T-helper 2 cell treated with Interferon-gamma antibody and Interleukin-4, amounts not matched to agents 5 μg/mL and 100 μg/mL, for 36 hours (primary cell): ENCODE results near the gene MRPS10.

Experiments
- DNase-seq: peaks from one replicate; pipeline ENCODE4 v3.0.0; 2021; ENCODE audit warnings: low spot score
- H3K27ac Mint-ChIP-seq: one replicate; pipeline ENCODE4 v1.8.0; 2021; ENCODE audit warnings: mild to moderate bottlenecking, mixed read lengths
- H3K27me3 Mint-ChIP-seq: one replicate; pipeline ENCODE4 v1.8.0; 2021; ENCODE audit warnings: low read depth, mixed read lengths
- H3K36me3 Mint-ChIP-seq: one replicate; pipeline ENCODE4 v1.8.0; 2021; ENCODE audit warnings: low read depth, mixed read lengths
- H3K4me1 Mint-ChIP-seq: one replicate; pipeline ENCODE4 v1.8.0; 2021; ENCODE audit warnings: low read depth, mixed read lengths
- H3K4me3 Mint-ChIP-seq: one replicate; pipeline ENCODE4 v1.8.0; 2022; ENCODE audit warnings: mild to moderate bottlenecking, moderate library complexity, mixed read lengths
- H3K9me3 Mint-ChIP-seq: one replicate; pipeline ENCODE4 v1.8.0; 2021; ENCODE audit warnings: mixed read lengths

Gene MRPS10

DNA sequence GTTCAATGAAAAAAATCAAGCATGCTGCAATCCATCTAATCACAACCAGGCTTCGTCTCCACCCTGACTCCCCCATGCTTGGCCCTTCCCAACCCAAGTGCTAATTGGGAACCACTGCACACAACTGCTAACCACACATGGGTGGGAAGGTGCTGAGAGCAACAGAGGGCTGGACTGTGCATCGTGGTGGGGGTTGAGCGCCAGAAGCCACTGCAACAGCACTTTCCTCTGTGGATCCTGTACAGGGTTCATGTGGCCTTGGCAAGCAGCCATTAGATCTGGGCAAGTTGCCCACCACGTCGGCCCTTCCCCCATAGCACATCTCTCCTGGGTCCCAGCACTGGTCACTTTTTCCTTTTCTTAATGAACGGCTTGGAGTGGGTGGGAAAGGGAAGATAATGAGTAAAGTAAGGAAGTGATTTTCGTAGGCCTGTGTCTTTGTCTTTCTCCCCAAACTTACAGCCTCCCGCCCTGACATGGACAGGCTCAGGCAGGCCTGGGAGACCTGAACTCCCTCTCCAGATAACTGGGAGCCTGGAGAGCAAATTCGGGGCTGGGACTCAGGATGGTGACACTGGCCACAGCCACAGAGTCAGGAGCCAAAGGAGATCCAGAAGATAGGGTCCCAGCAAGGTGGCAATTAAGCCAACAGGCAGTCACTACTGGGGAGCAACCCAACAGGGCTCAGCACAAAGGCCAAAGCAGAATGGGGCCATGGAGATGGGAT is 34.4 kb upstream of the MRPS10 start:
- Mint-ChIP-seq H3K4me3 (no peak overlapping the region), H3K27me3 (no peaks in the 10 kb centered on the region), H3K27ac (peak overlapping the region; percentile 10), H3K4me1 (no peaks in the 10 kb centered on the region), H3K9me3 (no peaks in the 10 kb centered on the region), H3K36me3 (peaks cover 35% of the 10 kb centered on the region)
- no peak for DNase-seq

DNA sequence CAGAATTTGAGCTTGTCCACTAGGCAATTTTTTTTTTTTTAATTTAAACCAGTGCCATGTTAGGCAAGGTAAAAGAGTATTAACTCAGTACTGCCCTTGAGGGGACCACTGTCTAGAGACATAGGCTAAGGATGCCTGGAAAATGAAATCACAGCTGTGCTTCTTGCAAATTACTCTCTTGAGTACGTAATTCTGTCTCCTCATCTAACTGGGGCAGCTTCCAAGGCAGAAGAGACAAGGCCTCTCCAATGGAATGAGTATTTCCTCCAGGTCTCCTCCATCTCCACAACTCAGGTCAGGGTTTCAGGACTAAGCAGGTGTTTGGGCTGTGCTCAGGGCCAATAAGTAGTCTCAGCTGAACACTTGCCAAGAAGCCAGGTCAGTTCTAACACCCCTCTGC is 33.8 kb upstream of the MRPS10 start:
- no peak overlapping the region for H3K27ac Mint-ChIP-seq
- H3K9me3 Mint-ChIP-seq: no peaks in the 10 kb centered on the region
- H3K27me3 Mint-ChIP-seq: no peaks in the 10 kb centered on the region
- peaks cover 33% of the 10 kb centered on the region for H3K36me3 Mint-ChIP-seq
- no peaks in the 10 kb centered on the region for H3K4me1 Mint-ChIP-seq
- no peak overlapping the region for H3K4me3 Mint-ChIP-seq
- no peak for DNase-seq

DNA sequence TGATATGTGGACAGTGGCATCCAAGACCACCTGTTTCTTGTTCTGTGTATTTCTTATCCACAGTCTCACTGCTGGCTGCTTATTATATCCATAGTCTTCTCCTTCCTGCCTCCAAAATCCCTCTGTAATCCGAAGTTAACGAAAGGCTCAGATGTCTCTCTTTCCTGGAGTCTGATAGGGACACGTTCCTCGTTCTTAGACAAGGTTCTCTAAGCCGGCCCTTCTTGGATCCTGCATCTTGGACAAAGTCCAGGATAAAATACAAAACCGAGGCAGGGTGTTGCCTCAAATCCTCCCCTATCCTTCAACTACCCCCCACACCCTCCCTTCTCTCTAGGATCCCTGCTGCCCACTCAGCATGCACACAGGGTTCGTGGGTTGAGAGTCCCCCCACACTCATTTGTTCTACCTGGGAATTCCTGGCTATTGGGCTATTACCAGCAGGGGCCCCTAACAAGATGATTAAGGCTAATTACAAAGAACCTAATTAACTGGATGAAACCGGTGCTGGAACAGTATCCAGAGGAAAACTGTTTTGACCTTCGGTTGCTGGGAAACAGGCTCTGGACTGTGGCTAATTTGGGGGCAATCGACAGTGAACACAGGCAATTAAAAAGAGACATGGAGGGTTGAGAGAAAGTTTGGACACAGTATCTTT is 32.7 kb upstream of the MRPS10 start:
- Mint-ChIP-seq H3K4me1 (no peaks in the 10 kb centered on the region), H3K27me3 (no peaks in the 10 kb centered on the region), H3K36me3 (peaks cover 28% of the 10 kb centered on the region), H3K4me3 (no peak overlapping the region), H3K9me3 (no peaks in the 10 kb centered on the region), H3K27ac (no peak overlapping the region)
- DNase-seq: no peak

DNA sequence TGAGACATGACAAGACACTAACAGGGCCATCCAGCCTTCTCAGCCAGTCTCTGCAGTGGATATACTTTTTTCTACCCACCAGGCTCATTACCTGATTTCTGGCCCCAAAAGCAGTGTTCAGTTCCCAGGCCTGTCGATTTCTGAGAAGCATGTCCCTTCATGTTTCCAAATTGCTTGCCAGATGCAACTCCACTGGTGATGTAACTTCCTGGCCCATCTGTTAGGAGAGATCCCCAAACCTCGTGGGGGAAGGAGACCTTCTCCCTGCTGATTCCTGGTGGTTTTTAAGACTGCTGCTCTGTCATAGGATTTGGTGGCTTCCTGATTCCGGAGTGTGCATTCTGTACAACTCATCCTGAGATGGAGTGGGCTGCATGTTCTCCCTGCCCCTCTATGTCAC is 31.6 kb upstream of the MRPS10 start:
- no peaks in the 10 kb centered on the region for H3K9me3 Mint-ChIP-seq
- peaks cover 24% of the 10 kb centered on the region for H3K36me3 Mint-ChIP-seq
- no peak overlapping the region for H3K4me3 Mint-ChIP-seq
- no peaks in the 10 kb centered on the region for H3K4me1 Mint-ChIP-seq
- H3K27me3 Mint-ChIP-seq: no peaks in the 10 kb centered on the region
- no peak for DNase-seq
- peak overlapping the region; percentile 35 for H3K27ac Mint-ChIP-seq

DNA sequence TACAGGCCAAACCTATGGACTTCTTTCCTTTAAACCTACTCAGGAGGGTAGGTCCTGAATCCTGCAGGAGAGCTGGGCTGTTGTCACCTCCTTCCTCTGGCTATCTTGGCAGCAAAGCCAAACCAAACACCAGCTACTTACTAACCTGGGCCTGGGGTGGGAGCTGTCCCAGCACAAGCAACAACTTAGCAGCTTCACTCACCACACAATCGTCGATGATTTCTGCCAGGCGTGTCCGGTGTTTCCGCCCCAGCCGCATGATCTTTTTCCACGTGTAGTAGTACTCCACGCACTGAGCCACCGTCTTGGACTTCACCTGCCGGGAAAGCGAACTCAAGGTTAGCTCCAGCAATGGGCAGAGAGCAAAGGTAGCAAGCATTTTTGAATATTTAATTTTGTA is 25.4 kb upstream of the MRPS10 start:
- Mint-ChIP-seq H3K36me3 (peaks cover 28% of the 10 kb centered on the region), H3K9me3 (no peaks in the 10 kb centered on the region)

DNA sequence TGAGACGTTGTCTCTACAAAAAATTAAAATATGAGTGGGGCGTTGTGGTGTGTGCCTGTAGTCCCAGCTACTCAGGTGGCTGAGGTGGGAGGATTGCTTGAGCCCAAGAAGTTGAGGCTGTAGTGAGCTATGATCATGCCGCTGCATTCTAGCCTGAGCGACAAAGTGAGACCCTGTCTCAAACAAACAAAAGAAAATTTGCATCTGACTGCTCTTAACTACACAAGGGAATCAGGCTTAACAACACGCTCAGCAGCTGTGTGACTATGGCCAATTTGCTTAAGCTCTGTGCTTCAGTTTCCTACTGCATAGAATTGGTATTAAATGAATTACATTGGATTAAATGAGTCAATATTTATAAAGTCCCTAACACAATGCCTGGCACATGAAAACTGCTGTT is 24.3 kb upstream of the MRPS10 start:
- Mint-ChIP-seq H3K36me3 (peaks cover 31% of the 10 kb centered on the region), H3K27ac (no peak overlapping the region), H3K9me3 (no peaks in the 10 kb centered on the region), H3K4me1 (no peaks in the 10 kb centered on the region), H3K27me3 (no peaks in the 10 kb centered on the region), H3K4me3 (no peak overlapping the region)
- DNase-seq: no peak

More for the DNA sequence above, 25.4 kb upstream of the MRPS10 start:
- no peak overlapping the region for H3K27ac Mint-ChIP-seq
- H3K4me3 Mint-ChIP-seq: no peak overlapping the region
- H3K4me1 Mint-ChIP-seq: no peaks in the 10 kb centered on the region
- H3K27me3 Mint-ChIP-seq: no peaks in the 10 kb centered on the region
- no peak for DNase-seq

DNA sequence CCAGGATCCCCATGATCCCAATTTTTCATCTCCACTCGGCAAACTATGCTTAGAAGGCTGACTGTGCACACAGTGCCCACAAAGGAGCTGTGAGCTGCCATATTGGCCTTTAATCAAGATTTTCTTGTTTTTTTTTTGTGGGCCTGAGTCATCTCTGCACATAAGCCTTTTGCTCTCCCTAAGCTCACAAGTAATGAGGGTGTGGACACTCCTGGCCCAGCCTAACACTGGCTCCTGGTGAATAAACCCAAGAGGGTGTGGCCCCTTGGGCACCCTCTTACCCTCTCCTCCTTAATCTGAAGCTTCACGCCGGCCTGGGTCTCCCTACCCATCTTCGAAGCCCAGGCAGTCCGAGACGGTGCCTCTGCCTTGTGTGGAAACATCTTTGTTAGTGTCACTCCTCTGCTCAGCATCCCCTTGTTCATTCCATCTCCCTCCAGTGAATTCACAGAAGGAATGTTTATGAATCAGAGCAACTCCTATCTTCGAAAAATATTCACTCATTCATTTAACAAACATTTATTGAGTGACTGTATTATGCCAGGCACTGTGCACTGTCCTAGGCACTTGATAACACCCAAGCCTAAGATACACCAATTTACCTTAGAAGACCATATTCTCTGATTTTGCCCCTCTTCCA is 22.2 kb upstream of the MRPS10 start:
- Mint-ChIP-seq H3K4me1 (no peaks in the 10 kb centered on the region), H3K9me3 (no peaks in the 10 kb centered on the region), H3K36me3 (peaks cover 34% of the 10 kb centered on the region), H3K27me3 (no peaks in the 10 kb centered on the region), H3K27ac (no peak overlapping the region), H3K4me3 (no peak overlapping the region)
- DNase-seq: no peak

DNA sequence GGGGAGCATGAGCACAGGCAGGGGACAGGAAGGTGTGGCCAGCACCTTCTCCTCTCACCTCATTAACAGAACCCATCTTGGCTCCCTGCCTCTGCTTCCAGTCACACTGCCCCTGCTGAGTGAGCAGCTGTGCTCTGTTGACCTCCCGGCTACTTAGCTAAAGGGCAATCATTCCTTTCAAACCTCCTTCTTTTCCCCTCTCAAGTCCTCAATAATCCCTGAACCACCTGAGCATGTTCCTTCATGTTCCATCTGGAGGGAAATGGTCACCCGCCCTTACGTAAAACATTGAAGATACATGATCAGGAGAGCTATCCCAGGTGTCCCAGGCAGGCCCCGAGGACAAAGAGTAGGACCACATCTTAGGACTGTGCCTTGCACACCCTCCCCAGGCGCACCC is 21.7 kb upstream of the MRPS10 start:
- Mint-ChIP-seq H3K27me3 (no peaks in the 10 kb centered on the region), H3K36me3 (peaks cover 32% of the 10 kb centered on the region), H3K27ac (no peak overlapping the region), H3K9me3 (no peaks in the 10 kb centered on the region), H3K4me1 (no peaks in the 10 kb centered on the region), H3K4me3 (no peak overlapping the region)
- DNase-seq: no peak

DNA sequence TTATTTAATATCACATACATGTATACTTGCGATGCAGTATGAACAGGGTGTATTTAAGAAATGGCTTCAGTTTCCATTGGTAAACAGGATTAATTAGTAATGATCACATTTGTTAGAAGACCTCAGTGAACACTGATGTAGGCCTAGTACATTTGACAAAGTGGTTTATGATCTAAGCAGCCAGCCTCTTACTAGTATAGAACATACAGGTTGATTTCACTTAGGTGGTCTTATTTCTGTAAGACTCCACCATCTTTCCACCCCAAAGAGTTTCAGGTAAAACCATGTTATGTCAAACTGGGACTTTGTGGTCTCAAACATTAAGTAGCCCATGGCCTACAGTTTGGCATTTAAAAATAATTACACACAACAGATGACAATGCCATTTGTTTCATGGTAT is 20.2 kb upstream of the MRPS10 start:
- no peaks in the 10 kb centered on the region for H3K27me3 Mint-ChIP-seq
- no peak for DNase-seq
- H3K4me3 Mint-ChIP-seq: no peak overlapping the region
- no peak overlapping the region for H3K27ac Mint-ChIP-seq
- H3K9me3 Mint-ChIP-seq: no peaks in the 10 kb centered on the region
- H3K4me1 Mint-ChIP-seq: no peaks in the 10 kb centered on the region
- H3K36me3 Mint-ChIP-seq: peaks cover 34% of the 10 kb centered on the region

DNA sequence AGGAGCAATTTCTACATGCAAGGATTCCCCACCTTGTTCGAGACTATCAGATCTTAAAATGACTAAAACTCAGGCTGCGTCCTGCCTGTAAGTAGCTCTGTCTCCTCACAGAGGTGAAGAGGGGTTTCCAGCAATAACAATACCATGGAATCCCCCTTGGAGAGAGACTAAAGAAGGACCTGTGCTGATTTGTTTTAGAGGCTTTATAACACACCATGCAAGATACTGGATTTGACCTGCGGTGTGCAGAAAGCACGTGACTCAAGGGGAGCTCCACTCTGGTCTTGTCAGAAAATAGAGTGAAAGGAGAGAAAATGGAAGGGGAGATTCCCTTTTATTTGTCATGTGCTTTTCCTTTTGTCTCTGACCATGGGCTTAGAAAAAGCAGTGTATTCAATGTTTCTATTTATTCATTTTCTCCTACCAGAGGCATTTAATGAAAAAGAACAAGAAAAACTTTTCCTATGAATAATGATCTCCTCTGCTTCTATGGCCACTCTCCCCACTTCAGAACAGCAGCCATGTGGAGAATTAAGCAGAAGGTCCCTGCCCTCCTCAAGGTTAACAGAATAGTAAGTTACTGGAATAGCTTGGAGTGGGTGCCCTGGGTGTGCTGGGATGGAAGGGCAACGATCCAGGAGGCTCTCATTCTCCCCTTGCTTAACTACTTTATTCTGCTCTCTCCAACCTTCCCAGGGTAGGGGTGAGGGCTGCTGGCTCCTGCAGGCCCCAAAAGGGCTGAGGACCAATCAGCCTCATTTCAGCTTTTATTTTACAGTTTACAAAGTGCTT is 19.2 kb upstream of the MRPS10 start:
- no peaks in the 10 kb centered on the region for H3K27me3 Mint-ChIP-seq
- no peaks in the 10 kb centered on the region for H3K4me1 Mint-ChIP-seq
- no peak overlapping the region for H3K4me3 Mint-ChIP-seq
- no peak for DNase-seq
- no peak overlapping the region for H3K27ac Mint-ChIP-seq
- no peaks in the 10 kb centered on the region for H3K9me3 Mint-ChIP-seq
- H3K36me3 Mint-ChIP-seq: peaks cover 36% of the 10 kb centered on the region

DNA sequence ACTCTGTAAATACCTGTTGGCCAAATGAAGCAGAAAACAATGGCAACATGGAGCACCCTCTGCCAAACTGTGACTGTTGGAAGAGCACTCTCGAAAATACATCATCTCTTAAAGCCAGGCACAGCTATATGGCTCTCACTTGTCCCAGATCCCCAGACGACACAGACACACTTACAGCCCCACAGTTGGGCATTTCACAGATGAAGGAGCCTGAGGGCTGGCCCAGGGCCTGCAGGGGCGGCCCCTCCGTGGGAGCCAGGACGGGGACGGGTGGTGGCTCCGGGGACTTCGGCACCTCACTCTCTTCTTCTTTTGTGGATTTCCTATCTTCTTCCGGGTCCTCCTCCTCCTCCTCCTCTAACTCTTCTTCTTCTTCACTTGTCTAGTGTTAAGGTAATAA is 18.4 kb upstream of the MRPS10 start:
- DNase-seq: no peak
- Mint-ChIP-seq H3K27me3 (no peaks in the 10 kb centered on the region), H3K4me1 (no peaks in the 10 kb centered on the region), H3K36me3 (peaks cover 35% of the 10 kb centered on the region), H3K9me3 (no peaks in the 10 kb centered on the region), H3K27ac (no peak overlapping the region), H3K4me3 (no peak overlapping the region)

DNA sequence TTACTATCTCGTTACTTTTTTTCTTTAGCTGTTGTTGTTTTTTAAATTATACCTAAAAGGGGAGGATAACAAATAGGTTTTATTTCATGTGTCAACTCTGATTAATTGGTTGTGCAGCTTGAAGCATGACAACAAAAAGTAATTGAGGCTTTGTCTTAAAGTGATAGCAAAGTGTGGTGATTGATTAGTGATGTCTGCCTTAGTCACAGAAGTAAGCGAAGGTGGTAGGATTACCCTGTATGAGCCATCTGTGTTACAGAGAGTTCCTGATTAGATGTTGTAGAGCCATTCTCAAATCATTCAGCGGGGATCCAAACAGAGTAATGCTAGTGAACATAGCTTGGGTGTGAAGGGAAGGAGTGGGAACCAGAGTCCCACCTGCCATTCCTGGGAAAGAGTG is 14.4 kb upstream of the MRPS10 start:
- Mint-ChIP-seq H3K27ac (no peak overlapping the region), H3K36me3 (peaks cover 31% of the 10 kb centered on the region), H3K4me1 (no peaks in the 10 kb centered on the region), H3K4me3 (no peak overlapping the region), H3K9me3 (no peaks in the 10 kb centered on the region), H3K27me3 (no peaks in the 10 kb centered on the region)
- DNase-seq: no peak

DNA sequence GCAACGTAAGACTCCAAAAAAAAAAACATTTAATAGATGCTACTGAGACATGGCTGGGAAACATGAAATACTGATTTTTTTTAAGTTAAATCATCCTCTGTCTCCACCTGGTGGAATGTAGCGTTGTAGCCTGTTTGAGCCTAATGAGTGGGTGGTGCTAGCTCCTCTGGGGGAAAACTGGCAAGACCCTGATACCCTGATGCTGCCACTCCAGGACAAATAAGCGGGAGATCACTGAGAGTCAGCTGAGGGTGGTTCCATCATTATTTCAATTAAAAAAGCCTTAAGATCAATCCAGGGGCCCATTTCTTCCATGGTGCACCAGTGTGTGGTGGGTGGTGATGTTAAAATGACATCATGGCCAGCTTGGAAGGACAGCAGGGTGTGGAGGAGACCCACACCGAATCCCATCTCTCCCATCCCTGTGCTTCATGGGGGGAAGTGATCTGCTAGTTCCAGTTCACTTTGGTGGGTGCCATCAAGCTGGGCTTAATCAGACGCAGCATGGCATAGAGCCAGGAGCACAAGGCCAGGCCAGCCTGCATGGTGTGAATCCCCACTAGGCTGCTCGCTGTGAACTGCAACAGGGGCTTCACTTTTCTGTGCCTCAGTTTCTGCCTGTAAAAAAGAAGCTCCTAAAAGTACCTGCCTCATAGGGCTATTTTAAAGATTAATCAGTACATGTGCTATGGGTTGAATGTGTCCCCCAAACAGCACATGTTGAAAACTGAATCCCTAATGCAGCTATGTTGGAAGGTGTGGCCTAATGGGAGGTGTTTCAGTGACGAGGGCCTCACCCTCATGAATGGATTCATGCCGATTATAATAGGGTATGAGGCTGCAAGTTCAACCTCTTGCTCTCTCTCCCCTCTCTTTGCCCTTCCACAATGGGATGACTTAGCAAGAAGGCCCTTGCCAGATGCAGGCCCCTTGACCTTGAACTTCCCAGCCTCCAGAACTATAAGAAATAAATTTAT is 13.0 kb upstream of the MRPS10 start:
- Mint-ChIP-seq H3K4me3 (no peak overlapping the region), H3K36me3 (peaks cover 25% of the 10 kb centered on the region), H3K9me3 (no peaks in the 10 kb centered on the region)

More for the DNA sequence above, 13.0 kb upstream of the MRPS10 start:
- no peak overlapping the region for H3K27ac Mint-ChIP-seq
- no peak for DNase-seq
- no peaks in the 10 kb centered on the region for H3K27me3 Mint-ChIP-seq
- H3K4me1 Mint-ChIP-seq: no peaks in the 10 kb centered on the region
